ENCODE results near the gene RFLNA.

DNA sequence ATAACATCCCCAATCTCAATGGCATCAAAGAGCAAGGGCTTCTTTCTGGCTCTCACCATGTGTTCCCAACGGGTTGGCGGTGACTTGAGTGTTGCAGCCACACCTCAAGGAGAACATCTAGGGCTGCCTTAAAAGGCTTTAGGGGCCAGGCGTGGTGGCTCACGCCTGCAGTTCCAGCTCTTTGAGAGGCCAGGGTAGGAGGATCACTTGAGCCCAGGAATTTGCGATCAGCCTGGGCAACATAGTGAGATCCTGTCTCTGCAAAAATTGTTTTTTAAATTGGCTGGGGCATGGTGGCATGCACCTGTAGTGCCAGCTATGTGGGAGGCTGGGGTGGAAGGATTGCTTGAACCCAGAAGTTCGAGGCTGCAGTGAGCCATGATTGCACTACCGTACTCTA is 14.9 kb downstream of the RFLNA start:
- TF ChIP-seq, protein P1, sequence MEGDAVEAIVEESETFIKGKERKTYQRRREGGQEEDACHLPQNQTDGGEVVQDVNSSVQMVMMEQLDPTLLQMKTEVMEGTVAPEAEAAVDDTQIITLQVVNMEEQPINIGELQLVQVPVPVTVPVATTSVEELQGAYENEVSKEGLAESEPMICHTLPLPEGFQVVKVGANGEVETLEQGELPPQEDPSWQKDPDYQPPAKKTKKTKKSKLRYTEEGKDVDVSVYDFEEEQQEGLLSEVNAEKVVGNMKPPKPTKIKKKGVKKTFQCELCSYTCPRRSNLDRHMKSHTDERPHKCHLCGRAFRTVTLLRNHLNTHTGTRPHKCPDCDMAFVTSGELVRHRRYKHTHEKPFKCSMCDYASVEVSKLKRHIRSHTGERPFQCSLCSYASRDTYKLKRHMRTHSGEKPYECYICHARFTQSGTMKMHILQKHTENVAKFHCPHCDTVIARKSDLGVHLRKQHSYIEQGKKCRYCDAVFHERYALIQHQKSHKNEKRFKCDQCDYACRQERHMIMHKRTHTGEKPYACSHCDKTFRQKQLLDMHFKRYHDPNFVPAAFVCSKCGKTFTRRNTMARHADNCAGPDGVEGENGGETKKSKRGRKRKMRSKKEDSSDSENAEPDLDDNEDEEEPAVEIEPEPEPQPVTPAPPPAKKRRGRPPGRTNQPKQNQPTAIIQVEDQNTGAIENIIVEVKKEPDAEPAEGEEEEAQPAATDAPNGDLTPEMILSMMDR (IDR thresholded peaks at IDR 0.05) = no peak
- no peak for TF ChIP-seq POLR2A (IDR thresholded peaks at IDR 0.05)
